ENCODE measurements around the gene CYFIP2.

CYFIP2 gene

GRCh38 chr5:157259699-157260098 lies 6.2 kb upstream of the CYFIP2 start:
- DNase-seq, result no peak

- DNase-seq, result no peak
Measured at GRCh38 chr5:157263496-157264090, 2.3 kb upstream of the CYFIP2 start.

GRCh38 chr5:157266286-157267007 lies 524 bp downstream of the CYFIP2 start:
- peak; percentile 65 for DNase-seq

DNA sequence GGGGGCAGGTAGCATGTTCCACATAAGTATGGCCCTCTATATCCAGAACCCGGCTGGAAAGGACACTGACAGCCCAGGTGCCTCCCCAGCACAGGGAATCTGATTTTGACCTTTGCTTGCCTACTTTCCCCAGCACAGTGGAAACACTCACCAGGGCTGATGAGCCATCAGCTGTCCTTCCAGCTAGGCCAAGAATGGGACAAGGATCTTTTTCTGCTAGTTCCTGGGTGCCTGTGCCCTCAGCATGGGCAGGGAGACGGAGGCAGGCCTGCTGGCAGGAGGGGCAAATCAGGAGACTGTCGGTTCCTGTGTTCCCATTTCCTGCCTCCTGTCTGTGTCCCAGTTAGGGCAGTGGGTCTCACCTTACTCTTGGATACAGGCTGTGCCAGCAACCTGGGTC lies 1.1 kb downstream of the CYFIP2 start:
- DNase-seq, result no peak

DNA sequence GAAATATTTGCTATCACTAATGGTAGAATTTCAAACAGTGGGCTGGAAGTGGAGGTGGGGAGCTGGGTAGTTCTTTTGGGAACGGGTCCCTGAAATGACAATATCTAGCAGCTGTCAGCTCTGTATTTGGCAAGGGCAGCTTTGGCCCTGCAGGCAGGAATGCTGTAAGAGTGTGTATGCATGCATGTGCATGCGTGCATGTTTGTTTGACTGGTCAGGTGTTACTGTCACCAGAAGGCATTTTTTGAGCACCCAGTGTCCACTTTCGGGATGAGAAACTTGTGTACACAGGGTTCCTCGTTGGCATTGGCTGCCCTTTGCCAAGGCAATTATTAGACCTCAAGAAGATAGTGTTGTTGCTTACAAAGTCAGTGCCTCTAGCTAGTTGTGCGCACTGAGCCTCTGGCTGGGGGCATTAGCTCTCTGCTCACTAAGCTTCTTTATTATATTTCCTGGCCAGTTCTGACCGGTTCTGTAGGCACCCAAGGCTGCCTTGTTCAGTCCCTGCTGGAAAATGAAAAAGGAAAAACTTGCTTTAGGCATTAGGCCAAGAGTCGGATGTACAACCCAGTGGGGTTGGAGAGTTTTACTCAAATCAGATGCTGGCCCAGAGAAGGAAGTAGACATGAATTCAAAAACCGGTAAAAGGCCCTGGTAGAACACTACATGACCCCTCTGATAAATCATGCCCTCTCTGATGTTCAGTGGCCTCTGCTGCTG lies 2.0 kb downstream of the CYFIP2 start:
- no peak for DNase-seq

DNA sequence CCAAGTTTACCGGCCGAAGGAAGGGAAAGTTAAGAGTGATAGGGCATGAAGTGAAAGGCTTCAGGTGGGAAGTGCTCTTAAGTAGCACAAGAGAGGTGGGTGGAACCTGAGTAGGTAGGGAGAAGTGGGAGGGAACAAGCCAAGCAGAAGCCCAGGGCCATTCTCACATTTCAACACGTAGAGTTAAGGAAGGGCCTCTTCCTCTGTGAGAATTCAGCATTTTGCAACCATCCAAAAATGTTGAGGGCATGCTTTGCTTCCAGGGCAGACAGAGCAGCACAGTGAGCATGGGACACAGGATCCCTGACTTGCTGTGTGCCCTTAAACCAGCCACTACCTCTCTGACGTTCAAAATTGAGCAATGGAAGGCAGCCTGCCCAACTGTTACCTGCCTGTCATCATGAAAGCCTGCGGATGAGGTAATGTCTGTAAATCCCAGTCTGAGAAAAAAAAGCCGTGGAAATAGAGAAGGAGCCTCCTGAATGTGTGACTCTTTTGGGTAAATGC lies 3.3 kb downstream of the CYFIP2 start:
- DNase-seq, result no peak

- DNase-seq, result no peak
Measured at GRCh38 chr5:157269761-157270272, 3.9 kb downstream of the CYFIP2 start.

- DNase-seq, result no peak
Measured at GRCh38 chr5:157270771-157271170, 4.8 kb downstream of the CYFIP2 start.

- DNase-seq, result peak; percentile 75
Measured at GRCh38 chr5:157271740-157272271, 5.9 kb downstream of the CYFIP2 start.

DNA sequence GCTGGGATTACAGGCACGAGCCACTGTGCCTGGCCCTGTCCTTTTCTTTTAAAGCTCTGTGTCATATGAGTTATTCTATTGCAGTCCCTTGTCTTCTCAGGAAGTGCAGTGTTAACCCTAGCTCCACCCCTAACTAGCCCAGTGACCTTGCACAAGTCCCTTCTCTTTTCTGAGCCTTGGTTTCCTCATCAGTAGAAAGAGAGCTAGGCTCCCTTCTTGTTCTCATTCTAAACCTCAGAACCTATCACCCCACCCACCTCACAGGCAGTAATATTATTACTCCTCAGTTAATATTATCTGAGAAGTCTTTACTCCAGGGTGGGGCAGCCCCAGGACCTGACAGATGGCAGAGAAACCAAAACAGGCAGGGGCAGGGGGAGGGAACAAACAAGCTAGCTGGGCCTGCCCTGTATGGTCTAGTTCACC lies 7.2 kb downstream of the CYFIP2 start:
- DNase-seq, result no peak

DNA sequence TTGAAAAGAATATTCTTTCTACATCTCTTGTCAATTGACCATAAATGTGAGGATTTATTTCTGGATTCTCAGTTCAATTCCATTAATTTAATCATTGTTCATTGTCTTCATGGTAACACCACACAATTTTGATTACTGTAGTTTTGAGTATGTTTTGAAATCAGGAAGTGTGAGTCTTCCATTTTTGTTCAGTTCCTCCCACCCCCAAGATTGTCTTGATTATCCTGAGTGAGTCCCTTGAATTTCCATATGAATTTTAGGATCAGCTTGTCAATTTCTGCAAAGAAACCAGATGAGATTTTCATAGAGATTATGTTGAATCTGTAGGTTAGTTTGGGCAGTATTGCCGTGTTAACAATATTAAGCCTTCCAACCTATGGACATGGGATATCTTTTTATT lies 9.5 kb downstream of the CYFIP2 start:
- no peak for DNase-seq

DNA sequence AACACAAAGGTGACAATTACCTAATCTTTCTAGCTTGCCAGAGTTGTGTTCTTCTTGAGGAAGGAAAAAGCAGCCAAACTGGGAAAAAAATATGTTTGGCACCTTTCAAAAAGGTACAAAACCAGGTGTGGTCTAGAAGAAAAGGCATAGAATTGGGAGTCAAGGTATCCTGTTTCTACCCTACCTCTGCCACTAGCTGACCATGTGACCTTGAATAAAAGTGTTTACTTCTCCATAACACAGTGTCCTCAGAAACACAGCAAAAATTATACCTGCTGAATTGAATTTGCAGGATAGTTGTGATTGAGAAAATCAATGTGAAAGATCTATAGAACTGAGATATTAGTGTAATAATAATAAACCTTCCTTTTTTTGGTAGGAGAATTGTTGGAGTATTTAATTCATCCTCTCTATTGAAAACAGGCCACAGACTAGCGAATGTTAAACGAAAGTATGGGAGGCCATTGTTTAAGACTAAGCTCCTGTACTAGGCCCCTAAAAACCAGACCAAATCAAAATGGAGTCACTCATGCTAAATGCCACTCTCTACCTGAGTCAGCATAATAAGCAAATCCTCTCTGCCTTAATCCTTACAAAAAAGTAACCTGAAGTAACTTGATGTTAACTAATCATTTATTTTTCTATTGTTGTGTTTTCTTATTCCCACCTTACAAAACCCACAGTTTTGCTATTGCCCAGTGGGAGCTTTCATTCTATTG lies 12.6 kb downstream of the CYFIP2 start:
- no peak for DNase-seq

DNA sequence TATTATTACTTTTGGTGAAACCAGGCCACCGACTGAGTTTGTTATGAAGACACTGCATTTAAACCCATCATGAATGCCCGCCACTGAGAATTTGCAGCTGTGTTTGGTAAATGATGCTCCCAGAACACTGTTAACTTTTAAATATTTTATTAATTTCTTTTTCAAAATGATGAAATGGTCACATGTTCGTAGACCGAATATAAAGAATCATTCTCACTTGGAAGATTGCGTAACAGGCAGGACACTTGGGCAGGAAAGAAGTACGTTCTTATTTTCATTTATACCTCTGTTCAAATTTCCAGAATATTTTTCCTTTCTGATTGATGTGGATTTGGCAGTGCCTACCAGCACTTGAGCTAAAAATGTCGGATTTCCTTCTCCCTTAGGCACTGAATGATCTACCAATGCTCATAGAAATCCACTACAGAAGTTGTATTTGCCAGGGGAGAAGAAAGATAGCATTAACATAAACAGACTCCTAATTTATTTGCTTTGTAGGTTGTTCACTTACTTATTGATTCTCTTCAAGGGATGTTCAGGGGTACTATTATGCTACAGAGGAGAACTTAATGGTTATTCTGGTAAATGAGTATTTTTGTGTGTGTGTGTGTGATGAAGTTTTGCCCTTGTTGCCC lies 13.8 kb downstream of the CYFIP2 start:
- no peak for DNase-seq

DNA sequence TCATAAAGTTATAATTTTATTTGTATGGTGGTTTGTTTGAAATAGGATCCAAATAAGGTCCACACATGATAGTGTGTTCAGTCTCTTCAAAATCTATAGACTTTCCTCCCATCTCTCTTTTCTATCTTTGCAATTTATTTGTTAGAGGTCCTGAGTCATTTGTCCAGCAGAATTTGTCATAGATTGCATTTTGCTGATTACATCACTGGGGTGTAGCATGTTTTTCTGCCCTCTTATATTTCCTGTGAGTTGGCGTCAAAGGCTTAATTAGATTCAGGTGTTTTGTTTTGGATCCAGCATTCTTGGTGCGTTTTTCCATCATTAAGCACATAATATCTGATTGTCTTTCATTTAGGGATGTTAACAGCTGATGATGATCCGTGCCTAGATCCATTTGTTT lies 15.0 kb downstream of the CYFIP2 start:
- DNase-seq, result no peak

DNA sequence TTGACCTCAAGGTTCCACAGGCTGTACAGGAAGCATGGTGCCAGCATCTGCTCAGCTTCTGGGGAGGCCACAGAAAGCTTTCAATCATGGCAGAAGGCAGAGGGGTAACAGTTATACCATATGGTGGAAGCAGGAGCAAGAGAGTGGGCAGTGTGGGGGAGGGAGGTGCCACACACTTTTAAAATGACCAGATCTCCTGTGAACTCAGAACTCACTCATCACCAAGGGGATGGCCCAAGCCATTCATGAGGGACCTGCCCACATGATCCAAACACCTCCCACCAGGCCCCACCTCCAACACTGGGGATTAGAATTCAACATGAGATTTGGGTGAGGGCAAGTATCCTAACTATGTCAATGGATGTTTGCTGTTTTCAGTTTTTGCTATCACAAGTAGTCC lies 16.2 kb downstream of the CYFIP2 start:
- no peak for DNase-seq

DNA sequence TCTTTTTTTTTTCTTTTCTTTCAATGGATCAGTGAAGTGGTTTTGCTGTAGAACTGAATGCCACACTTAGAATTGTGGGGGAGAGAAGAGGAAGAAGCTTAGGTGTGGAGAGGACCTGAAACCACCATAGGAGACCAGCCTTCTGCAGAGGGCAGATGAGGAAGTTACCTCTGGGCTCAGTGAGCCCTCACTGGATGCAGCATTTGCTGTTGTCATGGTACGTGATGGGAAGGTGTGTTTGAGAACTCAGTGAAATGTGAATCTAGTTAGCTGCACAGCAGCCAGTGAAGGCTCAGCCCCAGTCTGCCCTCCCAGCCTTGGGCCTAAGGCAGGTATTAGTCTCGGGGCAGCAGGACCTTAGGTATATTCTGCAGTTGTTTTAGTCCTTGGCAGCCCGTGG lies 17.5 kb downstream of the CYFIP2 start:
- no peak for DNase-seq

DNA sequence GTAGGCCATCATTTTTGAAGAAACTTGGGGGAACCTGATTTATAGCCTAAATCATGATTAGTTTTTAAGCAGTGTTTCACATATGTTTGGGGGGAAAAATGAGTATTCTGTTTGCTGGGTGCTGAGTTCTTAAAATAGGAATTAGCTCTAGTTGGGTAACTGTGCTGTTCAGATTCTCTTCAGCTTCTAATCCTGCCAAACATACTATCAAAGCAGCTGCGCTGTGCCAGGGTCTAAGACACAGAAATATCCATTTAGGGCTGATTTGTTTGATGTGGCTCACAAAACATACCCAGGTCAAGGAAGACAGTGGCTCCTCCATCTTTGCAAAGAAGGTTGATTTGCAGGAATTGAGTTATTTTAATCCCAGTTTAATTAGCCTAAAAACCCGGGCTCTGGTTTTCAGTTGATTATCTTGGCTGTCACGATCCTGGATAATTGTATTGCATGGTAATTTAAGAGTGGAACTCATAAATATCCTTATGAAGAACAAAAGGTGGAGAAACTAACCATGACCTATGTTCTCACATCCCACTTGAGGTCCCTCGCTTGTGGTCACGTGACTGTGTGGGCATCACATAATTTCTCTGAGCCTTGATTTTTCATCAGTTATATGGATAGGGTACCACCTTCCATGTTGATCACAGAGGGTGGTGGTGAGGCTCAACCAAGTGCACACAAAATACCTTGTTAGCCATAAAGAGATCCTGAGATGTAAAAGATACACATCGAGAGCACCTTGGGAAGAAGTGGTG lies 18.7 kb downstream of the CYFIP2 start:
- DNase-seq, result no peak

DNA sequence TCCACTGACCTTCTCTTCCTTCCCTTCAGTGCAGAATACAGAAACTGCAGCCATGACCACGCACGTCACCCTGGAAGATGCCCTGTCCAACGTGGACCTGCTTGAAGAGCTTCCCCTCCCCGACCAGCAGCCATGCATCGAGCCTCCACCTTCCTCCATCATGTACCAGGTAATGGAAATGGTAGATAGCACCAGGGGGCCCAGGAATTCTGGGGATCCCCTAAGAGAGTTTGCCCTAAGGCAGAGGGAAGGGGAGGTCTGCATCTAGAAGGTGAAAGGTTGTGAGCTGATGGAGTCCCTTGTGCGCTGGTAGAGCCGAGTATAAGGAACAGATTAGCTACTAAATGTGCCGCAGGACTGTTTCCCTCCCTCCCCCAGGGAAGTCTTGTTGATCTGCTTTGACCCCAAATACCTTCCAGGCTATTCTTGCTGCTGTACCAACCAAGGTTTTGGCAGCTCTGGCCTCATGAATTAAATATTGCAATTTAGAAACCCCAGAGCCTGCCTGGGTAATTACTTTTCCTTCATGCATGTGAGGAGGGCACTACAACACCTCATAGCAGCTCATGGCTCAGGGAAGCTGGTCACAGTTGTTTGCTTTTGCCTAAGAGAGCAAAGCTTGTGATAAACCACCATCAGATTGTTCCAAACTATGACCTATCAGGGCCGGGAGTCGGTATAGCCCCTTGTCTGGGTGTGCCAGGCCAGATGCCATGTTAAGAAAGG lies 19.6 kb downstream of the CYFIP2 start:
- no peak for DNase-seq

GRCh38 chr5:157286761-157287211 lies 20.9 kb downstream of the CYFIP2 start:
- DNase-seq, result no peak

DNA sequence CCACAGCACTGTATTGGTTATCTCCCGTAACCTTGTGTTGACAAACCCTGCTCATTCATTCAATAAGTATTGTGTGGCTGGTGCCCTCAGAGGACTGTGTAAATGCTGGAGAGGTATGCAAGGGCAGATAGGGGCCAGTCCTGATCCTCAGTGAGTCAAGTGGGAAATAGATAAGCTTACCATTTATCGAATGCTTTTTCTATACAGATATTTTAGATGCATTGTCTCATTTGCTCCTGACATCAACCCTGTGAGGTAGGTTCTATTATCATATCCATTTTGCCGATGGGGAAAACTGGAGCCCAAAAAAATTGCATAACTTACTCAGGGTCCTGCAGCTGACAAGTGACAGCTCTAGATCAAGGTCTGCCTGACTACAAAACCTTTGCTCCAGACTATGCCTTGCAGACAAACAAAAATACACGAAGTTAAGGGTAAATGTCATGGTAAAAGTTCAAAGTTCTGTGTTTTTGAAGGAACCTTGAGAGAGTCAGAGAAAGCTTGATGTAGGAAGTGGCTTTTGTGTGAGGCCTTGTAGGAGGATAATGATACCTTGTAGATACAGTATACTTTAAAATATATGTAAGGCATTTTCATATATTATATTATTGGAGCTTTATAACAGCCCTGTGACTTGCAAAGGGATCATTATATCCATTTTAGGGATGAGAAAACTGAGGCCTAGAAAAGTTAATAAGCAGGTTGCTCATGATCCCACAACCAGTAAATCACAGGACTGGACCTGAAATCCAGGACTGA lies 22.7 kb downstream of the CYFIP2 start:
- DNase-seq, result no peak

Measured in activated naive CD4-positive, alpha-beta T cell treated with anti-CD3 and anti-CD28 coated beads, Interleukin-2, amount 50 U/mL, for 16 hours (primary cell).